Endodermal cell (in vitro differentiated cells): ENCODE data around the gene TIMMDC1. TPM values are rescaled to one million over a fixed set of nuclear protein-coding genes. Genes with fewer than 3 reads are reported as not detected.

Source experiments
- DNase-seq: peaks from one replicate; pipeline ENCODE4 v3.0.0-alpha.2; 2017
- H3K27ac ChIP-seq: 2 replicates; pipeline ENCODE4 v1.5.1; 2013; ENCODE audit warnings: mild to moderate bottlenecking, low read depth, low read length, moderate library complexity
- H3K27me3 ChIP-seq: 2 replicates; pipeline ENCODE4 v1.6.1; 2013; ENCODE audit warnings: mild to moderate bottlenecking, low read length, moderate library complexity; ENCODE audit not compliant: insufficient read depth, control insufficient read depth, poor library complexity, severe bottlenecking
- H3K36me3 ChIP-seq: 2 replicates; pipeline ENCODE4 v1.7.0; 2013; ENCODE audit warnings: mild to moderate bottlenecking, low read length, moderate library complexity; ENCODE audit not compliant: control insufficient read depth, insufficient read depth
- H3K4me1 ChIP-seq: one replicate; pipeline ENCODE4 v1.7.0; 2013; ENCODE audit warnings: low read length; ENCODE audit not compliant: control insufficient read depth, insufficient read depth
- H3K4me3 ChIP-seq: 2 replicates; pipeline ENCODE4 v1.5.1; 2013; ENCODE audit warnings: mild to moderate bottlenecking, low read length, moderate library complexity
- H3K9ac ChIP-seq: 2 replicates; pipeline ENCODE4 v1.6.1; 2013; ENCODE audit warnings: mild to moderate bottlenecking, low read length, moderate library complexity; ENCODE audit not compliant: poor library complexity, severe bottlenecking; ENCODE audit errors: extremely low read depth
- H3K9me3 ChIP-seq: 2 replicates; pipeline ENCODE4 v1.6.1; 2013; ENCODE audit warnings: mild to moderate bottlenecking, low read length, moderate library complexity; ENCODE audit not compliant: control insufficient read depth
- H3K27ac Mint-ChIP-seq: 2 replicates; pipeline ENCODE4 v1.8.0; 2020; ENCODE audit warnings: mixed read lengths
- H3K27me3 Mint-ChIP-seq: 2 replicates; pipeline ENCODE4 v1.8.0; 2021; ENCODE audit warnings: mild to moderate bottlenecking, mixed read lengths; ENCODE audit not compliant: insufficient read depth
- H3K36me3 Mint-ChIP-seq: 2 replicates; pipeline ENCODE4 v1.8.0; 2020; ENCODE audit warnings: low read depth, mixed read lengths
- H3K4me1 Mint-ChIP-seq: 2 replicates; pipeline ENCODE4 v1.8.0; 2020; ENCODE audit warnings: mixed read lengths
- H3K4me3 Mint-ChIP-seq: 2 replicates; pipeline ENCODE4 v1.8.0; 2020; ENCODE audit warnings: mild to moderate bottlenecking, moderate library complexity, mixed read lengths
- H3K9me3 Mint-ChIP-seq: 2 replicates; pipeline ENCODE4 v1.8.0; 2020; ENCODE audit warnings: mild to moderate bottlenecking, mixed read lengths
- CTCF ChIP-seq: fragments of 200-600 bp; sonication (generic); conservative IDR thresholded peaks from 2 replicates; pipeline ENCODE4 v1.5.0; 2021; ENCODE audit warnings: antibody characterized with exemption, mild to moderate bottlenecking
- WGBS, 2 experiments: methylation state at CpG; one replicate each; pipeline versions ENCODE4 v1.1.5 to v1.1.7; 2013; ENCODE audit warnings: missing lambda C conversion rate in 2 of 2, mixed read lengths in 1 of 2; ENCODE audit not compliant: insufficient coverage in 1 of 2, insufficient read length in 1 of 2; 5-methylcytosine and 5-hydroxymethylcytosine counted together
- total RNA-seq, 2 donors: library from RNA; stranded (reverse); fragmentation: NEBNext Ultra II Directional in 1 of 2; extraction: Animal tissue kit (Norgen Biotek cat#: 25700) in 1 of 2; gene quantifications; 2 replicates in 1 of 2; 3 replicates in 1 of 2; pipeline ENCODE4 v1.2.1, GENCODE V29; 2021

TIMMDC1 gene
- total RNA-seq, 2 donors from 2014 or later, result 107 to 119 TPM

- H3K9me3 ChIP-seq, result no peaks in the 10 kb centered on the region
- H3K9me3 Mint-ChIP-seq, result no peaks in the 10 kb centered on the region
- H3K9ac ChIP-seq, result no peak overlapping the region
- H3K27ac ChIP-seq, result no peak overlapping the region
- no peaks in the 10 kb centered on the region for H3K36me3 ChIP-seq
- no peak for TF ChIP-seq CTCF
- H3K27ac Mint-ChIP-seq, result no peak overlapping the region
- WGBS, 2 experiments, result 67 to 88% methylated on average over 1 of the region's 1 CpG
- no peaks in the 10 kb centered on the region for H3K27me3 Mint-ChIP-seq
- H3K4me1 ChIP-seq, result no peaks in the 10 kb centered on the region
- peaks cover 7% of the 10 kb centered on the region for H3K27me3 ChIP-seq
- DNase-seq, result no peak
- no peak overlapping the region for H3K4me3 Mint-ChIP-seq
- H3K4me1 Mint-ChIP-seq, result peaks cover 6% of the 10 kb centered on the region
- no peak overlapping the region for H3K4me3 ChIP-seq
- H3K36me3 Mint-ChIP-seq, result peaks cover 4% of the 10 kb centered on the region
These were observed 57.6 kb downstream of the TIMMDC1 start for GRCh38 chr3:119555929-119556328.

GRCh38 chr3:119557192-119557876 lies 59.0 kb downstream of the TIMMDC1 start:
- Histone ChIP-seq H3K9me3 (no peaks in the 10 kb centered on the region), H3K36me3 (no peaks in the 10 kb centered on the region), H3K27me3 (peaks cover 7% of the 10 kb centered on the region), H3K4me1 (no peaks in the 10 kb centered on the region), H3K4me3 (no peak overlapping the region), H3K9ac (no peak overlapping the region), H3K27ac (no peak overlapping the region)
- Mint-ChIP-seq H3K4me3 (no peak overlapping the region), H3K36me3 (peaks cover 4% of the 10 kb centered on the region), H3K27me3 (no peaks in the 10 kb centered on the region), H3K9me3 (no peaks in the 10 kb centered on the region), H3K4me1 (peaks cover 6% of the 10 kb centered on the region), H3K27ac (no peak overlapping the region)
- no peak for DNase-seq
- no peak for TF ChIP-seq CTCF
- WGBS, 2 experiments, result 89 to 93% methylated on average over 5 to 7 of the region's 7 CpGs

DNA sequence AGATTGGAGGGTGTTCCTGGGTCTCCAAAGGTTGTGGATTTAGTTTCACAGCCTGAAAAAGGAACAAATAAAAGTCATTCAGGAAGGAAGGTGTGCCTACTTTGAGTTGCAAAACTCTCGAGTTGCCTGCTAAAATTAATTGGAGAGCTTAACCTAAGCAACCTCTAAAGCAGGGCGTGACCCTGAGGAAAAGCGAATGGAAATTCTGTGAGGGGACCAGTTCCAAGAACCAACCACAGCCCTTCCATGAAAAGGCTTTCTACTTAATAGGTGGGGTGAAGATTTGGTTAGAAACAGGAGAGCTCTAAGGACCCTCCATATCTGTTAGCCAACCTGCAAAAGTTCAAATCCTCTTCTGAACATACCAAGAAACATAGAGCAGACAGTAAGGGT lies 59.5 kb downstream of the TIMMDC1 start:
- H3K27me3 ChIP-seq, result peaks cover 7% of the 10 kb centered on the region
- H3K4me1 Mint-ChIP-seq, result peaks cover 6% of the 10 kb centered on the region
- no peak for DNase-seq
- WGBS, 2 experiments, result 94 to 96% methylated on average over 3 of the region's 3 CpGs
- no peak overlapping the region for H3K9ac ChIP-seq
- no peaks in the 10 kb centered on the region for H3K27me3 Mint-ChIP-seq
- H3K9me3 ChIP-seq, result no peaks in the 10 kb centered on the region
- H3K9me3 Mint-ChIP-seq, result no peaks in the 10 kb centered on the region
- no peaks in the 10 kb centered on the region for H3K4me1 ChIP-seq
- H3K4me3 Mint-ChIP-seq, result no peak overlapping the region
- no peak overlapping the region for H3K27ac ChIP-seq
- H3K27ac Mint-ChIP-seq, result no peak overlapping the region
- TF ChIP-seq CTCF, result no peak
- H3K36me3 Mint-ChIP-seq, result peaks cover 4% of the 10 kb centered on the region
- no peak overlapping the region for H3K4me3 ChIP-seq
- H3K36me3 ChIP-seq, result no peaks in the 10 kb centered on the region
